DND-41 (cell line): ENCODE results near the gene NUDT7.

Experiments used
- CTCF ChIP-seq: IDR thresholded peaks from 2 replicates; pipeline ENCODE4 v1.5.1; 2012; ENCODE audit warnings: borderline replicate concordance, low read length, moderate library complexity, mild to moderate bottlenecking; ENCODE audit not compliant: poor library complexity, severe bottlenecking; ENCODE audit errors: extremely low read depth
- EZH2 ChIP-seq: IDR thresholded peaks from 3 replicates; pipeline ENCODE4 v1.6.1; 2012; ENCODE audit warnings: borderline replicate concordance, low read depth, mild to moderate bottlenecking, moderate library complexity, low read length, inconsistent platforms; ENCODE audit not compliant: severe bottlenecking

GRCh38 chr16:77679901-77680300 is 42.4 kb upstream of the NUDT7 start:
- TF ChIP-seq CTCF (no peak), EZH2 (no peak)
